Peyer's patch (tissue), 4 donors: Measurements from ENCODE around the gene MAML3.

Source experiments
- CTCF ChIP-seq, 6 experiments: fragments of 450-650 bp in 4 of 6; fragments of 200-600 bp in 2 of 6; sonication (generic) in 1 of 6; IDR thresholded peaks; one replicate each; pipeline ENCODE4 v1.5.1; 2017 to 2019; ENCODE audit warnings: antibody characterized with exemption in 6 of 6, mild to moderate bottlenecking in 3 of 6, moderate library complexity in 1 of 6
- POLR2A ChIP-seq, 2 donors: fragments of 450-650 bp; IDR thresholded peaks; one replicate each; pipeline ENCODE4 v1.5.1; 2017; ENCODE audit warnings: antibody characterized with exemption in 2 of 2, mild to moderate bottlenecking in 2 of 2, moderate library complexity in 2 of 2

DNA sequence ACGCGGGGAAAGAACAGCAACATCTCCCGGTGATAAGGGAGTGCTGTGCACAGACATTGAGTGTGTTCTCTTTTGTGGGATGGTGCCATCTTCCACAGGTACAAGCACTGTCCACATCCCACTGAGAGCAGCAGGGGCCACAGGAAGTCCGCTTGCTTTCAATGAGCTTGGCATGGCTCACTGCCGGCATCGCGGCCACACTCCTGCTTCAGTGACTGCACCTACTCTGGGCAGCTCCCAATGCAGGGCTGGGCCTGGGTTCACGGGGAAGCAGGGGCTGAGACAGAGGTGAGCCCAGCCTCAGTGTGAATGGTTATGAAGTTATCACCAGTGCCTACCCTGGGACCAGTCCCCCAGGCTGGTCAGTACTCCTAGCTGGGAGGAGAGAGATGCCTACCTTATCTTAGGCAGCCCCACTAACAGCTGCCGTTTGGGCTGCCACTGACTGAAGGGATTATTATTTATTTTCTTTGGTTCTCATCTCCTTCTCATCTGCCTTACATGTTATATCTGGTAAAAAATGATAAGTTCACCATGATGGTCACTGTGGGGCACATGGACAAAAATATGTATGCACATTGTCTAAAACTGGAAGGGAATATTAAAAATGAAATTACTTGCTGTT is 389.2 kb downstream of the MAML3 start:
- TF ChIP-seq CTCF (IDR thresholded peaks at IDR 0.05) (no peak), POLR2A (IDR thresholded peaks at IDR 0.05) (no peak)
